Eye (tissue), 1 donor: ENCODE data around the gene CUX1.
A peak's percentile ranks its signal among the peaks of the same experiment; 100 is the strongest.
"Not testable (repeated sequence)": the region's sequence is repeated elsewhere in the genome, so short reads cannot be mapped to it uniquely, and the experiment has no call there.

ENCODE experiments used
- DNase-seq: peaks from one replicate; pipeline ENCODE4 v3.0.0-alpha.2; 2015

CUX1 gene

GRCh38 chr7:101963693-101964092 lies 146.3 kb downstream of the CUX1 start:
- DNase-seq: no peak

- no peak for DNase-seq
Measured at GRCh38 chr7:101964680-101965452, 147.4 kb downstream of the CUX1 start.

- no peak for DNase-seq
Measured at GRCh38 chr7:101968720-101969466, 151.5 kb downstream of the CUX1 start.

GRCh38 chr7:101969997-101970585 lies 152.7 kb downstream of the CUX1 start:
- DNase-seq: no peak

GRCh38 chr7:101970801-101971200 lies 153.4 kb downstream of the CUX1 start:
- DNase-seq: no peak

GRCh38 chr7:101971457-101971856 lies 154.0 kb downstream of the CUX1 start:
- no peak for DNase-seq

- no peak for DNase-seq
Measured at GRCh38 chr7:101972627-101973026, 155.2 kb downstream of the CUX1 start.

- DNase-seq: no peak
Measured at GRCh38 chr7:101973130-101973529, 155.7 kb downstream of the CUX1 start.

GRCh38 chr7:101974393-101974792 lies 157.0 kb downstream of the CUX1 start:
- DNase-seq: no peak

GRCh38 chr7:101975046-101975445 lies 157.6 kb downstream of the CUX1 start:
- no peak for DNase-seq

- DNase-seq: no peak
Measured at GRCh38 chr7:101976411-101976810, 159.0 kb downstream of the CUX1 start.

GRCh38 chr7:101977249-101977648 lies 159.8 kb downstream of the CUX1 start:
- no peak for DNase-seq

- no peak for DNase-seq
Measured at GRCh38 chr7:101978683-101979082, 161.3 kb downstream of the CUX1 start.

GRCh38 chr7:101983147-101983811 lies 165.9 kb downstream of the CUX1 start:
- DNase-seq: no peak

- no peak for DNase-seq
Measured at GRCh38 chr7:101984133-101984879, 166.9 kb downstream of the CUX1 start.

GRCh38 chr7:101985057-101985902 lies 167.9 kb downstream of the CUX1 start:
- peak; percentile 47 for DNase-seq

- peak; percentile 53 for DNase-seq
Measured at GRCh38 chr7:101985903-101986734, 168.7 kb downstream of the CUX1 start.

- DNase-seq: no peak
Measured at GRCh38 chr7:101987494-101987893, 170.1 kb downstream of the CUX1 start.

- DNase-seq: not testable (repeated sequence)
Measured at GRCh38 chr7:101988060-101988459, 170.6 kb downstream of the CUX1 start.

- DNase-seq: no peak
Measured at GRCh38 chr7:101988513-101988912, 171.1 kb downstream of the CUX1 start.

GRCh38 chr7:101989101-101989500 lies 171.7 kb downstream of the CUX1 start:
- no peak for DNase-seq
